ENCODE data around the gene GALNT4. TPM values are rescaled to one million over a fixed set of nuclear protein-coding genes. Genes with fewer than 3 reads are reported as not detected.

Gene GALNT4
- total RNA-seq, 5 donors from 2014 or later (not counting 1 experiment from before 2014, with no cell fraction given): 4.9 to 9.6 (median 6.5) TPM

- Mint-ChIP-seq H3K4me1 (peaks cover 4 to 9% (median 7%) of the 10 kb centered on the region in 3 donors), H3K36me3 (peaks cover 4% of the 10 kb centered on the region), H3K9me3 (no peaks in the 10 kb centered on the region), H3K4me3 (no peak overlapping the region), H3K27me3 (no peaks in the 10 kb centered on the region), H3K27ac (no peak overlapping the region)
- DNase-seq: no peak
- H3K9me3 ChIP-seq: no peaks in the 10 kb centered on the region
- no peak overlapping the region for H3K4me3 ChIP-seq (ENCODE audit: control insufficient read depth in 1 of 2, extremely low read depth in 1 of 2, low read length in 1 of 2)
- no peak for ATAC-seq (replicated peaks in 1 of 4)
- POLR2A ChIA-PET: no interaction called here
- H3K36me3 ChIP-seq (ENCODE audit: control insufficient read depth in 2 of 2, extremely low read depth in 1 of 2, insufficient read depth in 1 of 2, low read length in 1 of 2): no peaks in the 10 kb centered on the region
- no peak overlapping the region for H3K27ac ChIP-seq (ENCODE audit: low read length)
- H3K27me3 ChIP-seq (replicated peaks in 1 of 2; ENCODE audit: control insufficient read depth in 2 of 2, extremely low read depth in 1 of 2, insufficient read depth in 2 of 2, low read length in 1 of 2): no peaks in the 10 kb centered on the region
- H3K4me1 ChIP-seq (ENCODE audit: control insufficient read depth in 1 of 2, extremely low read depth in 1 of 2, insufficient read depth in 2 of 2, low read length in 2 of 2): peaks cover 0 to 2% of the 10 kb centered on the region in 2 experiments
- 90% methylated on average over 2 of the region's 4 CpGs for WGBS (ENCODE audit: insufficient coverage)
- CTCF ChIA-PET: interaction anchor here (0.6 to 1.8 kb wide), 5 partner anchors 13 to 564 kb away, joined by 3 to 5 read pairs (median 4); partner anchors contain the start of gene POC1B (in 1 of the 2)
Observed at GRCh38 chr12:89538897-89539296, 14.3 kb upstream of the GALNT4 start.

DNA sequence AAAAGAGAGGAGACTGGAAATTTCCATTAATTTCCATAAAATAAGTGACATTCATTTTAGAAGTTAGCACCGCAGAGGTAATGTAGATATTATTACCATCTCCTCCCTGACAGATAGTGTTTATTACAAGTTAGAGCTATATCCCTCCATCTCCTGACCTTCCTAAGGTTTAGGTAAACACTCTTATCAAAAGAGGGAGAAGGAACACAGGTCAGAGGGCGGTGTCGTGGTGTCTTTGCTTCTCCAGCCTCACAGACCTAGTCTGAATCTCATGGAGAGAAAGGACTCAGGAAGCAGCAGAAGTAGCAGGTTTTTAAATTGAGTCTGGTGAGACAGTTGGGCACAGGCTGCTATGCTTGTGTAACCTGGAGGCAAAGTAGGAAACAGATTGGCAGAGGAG is 12.8 kb upstream of the GALNT4 start:
- no CpG with 5 or more reads among the region's 3 CpGs for WGBS (ENCODE audit: insufficient coverage)

GRCh38 chr12:89529738-89530137 is 5.1 kb upstream of the GALNT4 start:
- Histone ChIP-seq H3K9me3 (no peaks in the 10 kb centered on the region), H3K36me3 (ENCODE audit: control insufficient read depth in 2 of 2, extremely low read depth in 1 of 2, insufficient read depth in 1 of 2, low read length in 1 of 2) (no peaks in the 10 kb centered on the region), H3K27ac (ENCODE audit: low read length) (no peak overlapping the region), H3K27me3 (replicated peaks in 1 of 2; ENCODE audit: control insufficient read depth in 2 of 2, extremely low read depth in 1 of 2, insufficient read depth in 2 of 2, low read length in 1 of 2) (no peaks in the 10 kb centered on the region), H3K4me1 (ENCODE audit: control insufficient read depth in 1 of 2, extremely low read depth in 1 of 2, insufficient read depth in 2 of 2, low read length in 2 of 2) (peaks cover 0 to 4% of the 10 kb centered on the region in 2 experiments), H3K4me3 (ENCODE audit: control insufficient read depth in 1 of 2, extremely low read depth in 1 of 2, low read length in 1 of 2) (no peak overlapping the region)
- Mint-ChIP-seq H3K4me3 (no peak overlapping the region), H3K27ac (peak overlapping the region in 1 of 2 donors; percentile 5), H3K9me3 (no peaks in the 10 kb centered on the region), H3K4me1 (peaks cover 10 to 19% (median 18%) of the 10 kb centered on the region in 3 donors), H3K27me3 (no peaks in the 10 kb centered on the region), H3K36me3 (peaks cover 9% of the 10 kb centered on the region)
- ChIA-PET CTCF (interaction anchor here (0.7 to 1.2 kb wide), 7 partner anchors 58 to 510 kb away, joined by 3 to 5 read pairs (median 4); no protein-coding TSS in a partner anchor), POLR2A (interaction anchor here in 1 of 2 donors (0.6 kb wide), 1 partner anchor 58 kb away, joined by 6 read pairs; no protein-coding TSS in a partner anchor)
- WGBS (ENCODE audit: insufficient coverage): no CpG with 5 or more reads among the region's 1 CpG
- peak in 2 of 4 experiments; percentile 25 to 33 for ATAC-seq (replicated peaks in 1 of 4)
- peak in 2 of 35 experiments; percentile 12 to 71 for DNase-seq

More for the DNA sequence above, 12.8 kb upstream of the GALNT4 start:
- Histone ChIP-seq H3K36me3 (ENCODE audit: control insufficient read depth in 2 of 2, extremely low read depth in 1 of 2, insufficient read depth in 1 of 2, low read length in 1 of 2) (no peaks in the 10 kb centered on the region), H3K27me3 (replicated peaks in 1 of 2; ENCODE audit: control insufficient read depth in 2 of 2, extremely low read depth in 1 of 2, insufficient read depth in 2 of 2, low read length in 1 of 2) (no peaks in the 10 kb centered on the region), H3K9me3 (no peaks in the 10 kb centered on the region), H3K4me1 (ENCODE audit: control insufficient read depth in 1 of 2, extremely low read depth in 1 of 2, insufficient read depth in 2 of 2, low read length in 2 of 2) (no peaks in the 10 kb centered on the region), H3K27ac (ENCODE audit: low read length) (no peak overlapping the region), H3K4me3 (ENCODE audit: control insufficient read depth in 1 of 2, extremely low read depth in 1 of 2, low read length in 1 of 2) (no peak overlapping the region)
- DNase-seq (no peak), ATAC-seq (replicated peaks in 1 of 4) (no peak)
- H3K9me3 Mint-ChIP-seq: no peaks in the 10 kb centered on the region
- ChIA-PET POLR2A (no interaction called here), CTCF (no interaction called here)
- H3K4me1 Mint-ChIP-seq: peaks cover 0 to 2% (median 0%) of the 10 kb centered on the region in 3 donors
- H3K27me3 Mint-ChIP-seq: no peaks in the 10 kb centered on the region
- H3K4me3 Mint-ChIP-seq: no peak overlapping the region
- peaks cover 4% of the 10 kb centered on the region for H3K36me3 Mint-ChIP-seq
- no peak overlapping the region for H3K27ac Mint-ChIP-seq

DNA sequence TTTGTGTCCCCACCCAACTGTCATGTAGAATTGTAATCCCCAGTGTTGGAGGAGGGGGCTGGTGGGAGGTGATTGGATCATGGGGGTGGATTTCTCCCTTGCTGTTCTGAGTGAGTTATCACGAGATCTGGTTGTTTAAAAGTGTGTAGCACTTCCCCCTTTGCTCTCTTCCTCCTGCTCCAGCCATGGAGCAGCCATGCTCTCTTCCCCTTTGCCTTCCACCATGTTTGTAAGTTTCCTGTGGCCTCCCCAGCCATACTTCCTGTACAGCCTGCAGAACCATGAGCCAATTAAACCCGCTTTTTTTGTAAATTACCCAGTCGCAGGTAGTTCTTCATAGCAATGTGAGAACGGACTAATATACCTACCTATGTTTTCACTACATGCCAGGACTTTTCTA is 3.8 kb upstream of the GALNT4 start:
- Histone ChIP-seq H3K4me3 (ENCODE audit: control insufficient read depth in 1 of 2, extremely low read depth in 1 of 2, low read length in 1 of 2) (no peak overlapping the region), H3K4me1 (ENCODE audit: control insufficient read depth in 1 of 2, extremely low read depth in 1 of 2, insufficient read depth in 2 of 2, low read length in 2 of 2) (peaks cover 8 to 9% of the 10 kb centered on the region in 2 experiments), H3K9me3 (no peaks in the 10 kb centered on the region), H3K36me3 (ENCODE audit: control insufficient read depth in 2 of 2, extremely low read depth in 1 of 2, insufficient read depth in 1 of 2, low read length in 1 of 2) (no peaks in the 10 kb centered on the region), H3K27me3 (replicated peaks in 1 of 2; ENCODE audit: control insufficient read depth in 2 of 2, extremely low read depth in 1 of 2, insufficient read depth in 2 of 2, low read length in 1 of 2) (no peaks in the 10 kb centered on the region), H3K27ac (ENCODE audit: low read length) (no peak overlapping the region)
- peaks cover 10% of the 10 kb centered on the region for H3K36me3 Mint-ChIP-seq
- ChIA-PET CTCF (interaction anchor here (0.6 to 6.5 kb wide), 9 partner anchors 57 to 514 kb away, joined by 3 to 41 read pairs (median 6); no protein-coding TSS in a partner anchor), POLR2A (no interaction called here)
- no peaks in the 10 kb centered on the region for H3K27me3 Mint-ChIP-seq
- peaks cover 20 to 32% (median 30%) of the 10 kb centered on the region in 3 donors for H3K4me1 Mint-ChIP-seq
- ATAC-seq (replicated peaks in 1 of 4) (no peak), DNase-seq (no peak)
- no peaks in the 10 kb centered on the region for H3K9me3 Mint-ChIP-seq
- H3K4me3 Mint-ChIP-seq: no peak overlapping the region
- H3K27ac Mint-ChIP-seq: no peak overlapping the region
- 100% methylated on average over 1 of the region's 4 CpGs for WGBS (ENCODE audit: insufficient coverage)

GRCh38 chr12:89525824-89526770 is 1.5 kb upstream of the GALNT4 start, which contains the start of gene POC1B:
TSS of gene POC1B (minus strand) at chr12:89526047. CDS start at chr12:89525895, 152 bp downstream.
- peak within 1 kb of the TSS; percentile 81 for H3K27ac ChIP-seq (ENCODE audit: low read length)
- DNase-seq: peak; percentile 18 to 78 (median 40)
- H3K9me3 ChIP-seq: no peaks in the 10 kb centered on the region
- Mint-ChIP-seq H3K4me1 (peaks cover 41 to 55% (median 52%) of the 10 kb centered on the region in 3 donors), H3K27ac (peak within 1 kb of the TSS; percentile 89 to 90), H3K4me3 (peak within 1 kb of the TSS; percentile 90 to 95 (median 95)), H3K27me3 (no peaks in the 10 kb centered on the region), H3K36me3 (peaks cover 24% of the 10 kb centered on the region), H3K9me3 (no peaks in the 10 kb centered on the region)
- H3K4me3 ChIP-seq (ENCODE audit: control insufficient read depth in 1 of 2, extremely low read depth in 1 of 2, low read length in 1 of 2): peak within 1 kb of the TSS; percentile 85 to 89
- peaks cover 8 to 23% of the 10 kb centered on the region in 2 experiments for H3K4me1 ChIP-seq (ENCODE audit: control insufficient read depth in 1 of 2, extremely low read depth in 1 of 2, insufficient read depth in 2 of 2, low read length in 2 of 2)
- ChIA-PET POLR2A (interaction anchor here (0.5 to 0.7 kb wide), 2 partner anchors 154 to 647 kb away, joined by 3 read pairs; no protein-coding TSS in a partner anchor), CTCF (interaction anchor here (0.7 to 6.5 kb wide), 7 partner anchors 13 to 539 kb away, joined by 3 to 41 read pairs (median 3); no protein-coding TSS in a partner anchor)
- H3K27me3 ChIP-seq (replicated peaks in 1 of 2; ENCODE audit: control insufficient read depth in 2 of 2, extremely low read depth in 1 of 2, insufficient read depth in 2 of 2, low read length in 1 of 2): no peaks in the 10 kb centered on the region
- no peaks in the 10 kb centered on the region for H3K36me3 ChIP-seq (ENCODE audit: control insufficient read depth in 2 of 2, extremely low read depth in 1 of 2, insufficient read depth in 1 of 2, low read length in 1 of 2)
- 2% methylated on average over 9 of the region's 39 CpGs for WGBS (ENCODE audit: insufficient coverage)
- ATAC-seq (replicated peaks in 1 of 4): peak; percentile 50 to 62 (median 60)

- peak overlapping the region; percentile 73 to 82 for H3K27ac Mint-ChIP-seq
- no peaks in the 10 kb centered on the region for H3K27me3 Mint-ChIP-seq
- ATAC-seq (replicated peaks in 1 of 4): peak; percentile 22 to 34 (median 30)
- peak overlapping the region; percentile 85 to 89 for H3K4me3 ChIP-seq (ENCODE audit: control insufficient read depth in 1 of 2, extremely low read depth in 1 of 2, low read length in 1 of 2)
- H3K9me3 ChIP-seq: no peaks in the 10 kb centered on the region
- ChIA-PET CTCF (interaction anchor here (0.5 to 6.5 kb wide), 16 partner anchors 13 to 539 kb away, joined by 3 to 41 read pairs (median 4); no protein-coding TSS in a partner anchor), POLR2A (interaction anchor here in 1 of 2 donors (0.5 kb wide), 1 partner anchor 361 kb away, joined by 3 read pairs; no protein-coding TSS in a partner anchor)
- peak in 30 of 35 experiments; percentile 3 to 65 (median 24) for DNase-seq
- H3K27me3 ChIP-seq (replicated peaks in 1 of 2; ENCODE audit: control insufficient read depth in 2 of 2, extremely low read depth in 1 of 2, insufficient read depth in 2 of 2, low read length in 1 of 2): no peaks in the 10 kb centered on the region
- H3K36me3 Mint-ChIP-seq: peaks cover 24% of the 10 kb centered on the region
- H3K4me1 ChIP-seq (ENCODE audit: control insufficient read depth in 1 of 2, extremely low read depth in 1 of 2, insufficient read depth in 2 of 2, low read length in 2 of 2): peaks cover 8 to 23% of the 10 kb centered on the region in 2 experiments
- no peaks in the 10 kb centered on the region for H3K9me3 Mint-ChIP-seq
- H3K4me1 Mint-ChIP-seq: peaks cover 42 to 60% (median 58%) of the 10 kb centered on the region in 3 donors
- H3K4me3 Mint-ChIP-seq: peak overlapping the region; percentile 90 to 95 (median 95)
- under 1% methylated on average over 42 of the region's 53 CpGs for WGBS (ENCODE audit: insufficient coverage)
- peak overlapping the region; percentile 81 for H3K27ac ChIP-seq (ENCODE audit: low read length)
- no peaks in the 10 kb centered on the region for H3K36me3 ChIP-seq (ENCODE audit: control insufficient read depth in 2 of 2, extremely low read depth in 1 of 2, insufficient read depth in 1 of 2, low read length in 1 of 2)
Observed at GRCh38 chr12:89525305-89525823, 768 bp upstream of the GALNT4 start.

Measured in T-cell (primary cell).